Activated T-cell treated with anti-CD3 and anti-CD28 coated beads, Interleukin-2, amount 50 U/mL, for 48 hours (primary cell): ENCODE results near the gene GRPEL2.

Source experiments
- DNase-seq, 2 experiments: peaks; one replicate each; pipeline ENCODE4 v3.0.0-alpha.2; 2020

The GRPEL2 gene

DNA sequence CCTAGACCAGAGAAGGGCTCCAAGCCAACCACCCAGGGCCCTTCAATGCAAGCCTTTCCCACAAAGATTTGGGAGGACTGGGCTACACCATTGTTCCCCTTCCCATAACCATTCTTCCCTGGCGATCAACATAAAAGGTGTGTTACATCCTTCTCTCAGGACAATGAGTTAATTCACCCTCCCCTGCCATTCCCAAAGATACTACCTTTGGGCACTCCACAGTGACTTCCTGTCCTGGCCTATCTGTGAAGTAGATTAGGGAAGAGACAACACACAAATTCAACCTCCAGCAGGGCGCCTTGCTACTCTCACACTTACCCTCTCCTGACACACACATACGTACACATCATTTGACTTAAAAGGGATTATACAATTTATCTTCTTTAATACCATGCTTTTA is 57.0 kb downstream of the GRPEL2 start:
- DNase-seq: no peak
